GF-D8 (cell line): Measurements from ENCODE around the gene HMGXB3.
"Not testable (repeated sequence)": the region's sequence is repeated elsewhere in the genome, so short reads cannot be mapped to it uniquely, and the experiment has no call there.

ENCODE experiments used
- DNase-seq: peaks from one replicate; lab custom pipeline; 2025; lab: John Stamatoyannopoulos, UW

Gene HMGXB3

DNA sequence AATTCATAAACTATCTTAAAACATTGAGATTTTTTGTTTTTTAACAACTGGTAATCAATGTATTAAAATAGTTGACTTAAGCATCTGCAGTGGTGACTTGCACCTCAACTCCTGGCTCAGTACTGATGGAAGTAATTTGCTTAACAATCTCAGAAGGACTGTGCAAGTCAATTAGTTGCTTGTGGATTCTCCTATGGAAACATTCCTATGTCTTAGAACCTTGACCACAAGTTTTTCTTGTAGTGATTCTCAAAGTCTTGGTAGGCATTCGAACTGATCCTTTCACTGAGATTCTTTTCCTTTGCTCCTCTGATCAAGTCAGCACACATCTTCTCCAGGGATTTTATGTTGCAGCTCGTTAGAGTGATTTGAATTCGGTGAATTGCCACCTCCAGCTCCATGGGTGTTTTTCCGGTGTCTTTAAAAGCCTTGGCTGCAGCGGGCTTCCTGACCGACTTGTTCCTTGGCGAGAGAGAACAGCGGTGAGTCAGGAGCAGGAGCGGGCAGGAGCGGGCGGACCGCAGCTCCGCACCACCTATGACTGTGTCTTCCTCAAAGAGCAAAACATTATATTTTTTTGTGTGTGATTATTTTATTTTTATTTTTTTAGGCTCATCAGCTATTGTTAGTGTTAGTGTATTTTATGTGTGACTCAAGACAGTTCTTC is 21.1 kb downstream of the HMGXB3 start:
- DNase-seq = no peak

GRCh38 chr5:150022158-150022531 is 21.6 kb downstream of the HMGXB3 start:
- no peak for DNase-seq

DNA sequence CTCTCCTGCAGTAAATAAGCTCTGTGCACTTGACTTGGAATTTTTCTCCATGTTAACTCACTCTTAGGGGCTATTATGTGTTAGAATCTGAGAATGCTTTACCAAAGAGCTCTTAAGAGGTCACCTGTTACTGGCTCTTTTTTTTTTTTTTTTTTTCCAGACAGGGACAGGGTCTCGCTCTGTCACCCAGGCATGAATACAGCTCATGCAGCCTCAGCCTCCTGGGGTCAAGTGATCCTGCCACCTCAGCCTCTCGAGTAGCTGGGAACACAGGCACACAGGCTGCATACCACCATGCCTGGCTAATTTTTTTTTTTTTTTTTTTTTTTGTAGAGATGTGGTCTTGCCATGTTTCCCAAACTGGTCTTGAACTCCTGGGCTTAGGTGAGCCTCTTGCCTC is 22.1 kb downstream of the HMGXB3 start:
- DNase-seq = no peak

- DNase-seq = no peak
Measured at GRCh38 chr5:150023136-150023535, 22.6 kb downstream of the HMGXB3 start.

DNA sequence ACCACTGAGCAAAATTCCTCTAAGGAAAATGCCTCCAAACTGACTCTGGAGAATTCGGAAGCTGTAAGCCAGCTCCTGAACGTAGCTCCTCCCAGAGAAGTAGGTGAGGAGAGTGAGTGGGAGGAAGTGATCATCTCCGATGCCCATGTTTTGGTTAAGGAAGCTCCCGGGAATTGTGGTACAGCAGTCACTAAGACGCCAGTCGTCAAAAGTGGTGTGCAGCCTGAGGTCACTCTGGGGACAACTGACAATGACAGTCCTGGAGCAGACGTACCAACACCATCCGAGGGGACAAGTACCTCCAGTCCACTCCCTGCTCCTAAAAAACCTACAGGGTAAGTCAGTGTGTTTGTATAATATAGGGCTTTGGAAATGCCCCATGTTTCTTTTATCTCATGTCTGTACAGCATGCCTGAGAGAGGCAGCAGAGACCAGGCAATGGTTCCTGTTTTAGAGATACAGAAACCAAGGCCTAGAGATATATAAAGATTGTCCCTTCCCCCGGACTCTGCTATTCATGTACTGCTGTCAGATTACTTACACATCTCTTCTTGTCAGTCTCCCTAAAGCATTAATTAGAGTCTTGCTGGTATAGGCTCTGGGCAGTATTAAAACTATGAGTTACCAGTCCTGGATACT is 23.9 kb downstream of the HMGXB3 start:
- no peak for DNase-seq

GRCh38 chr5:150026682-150027172 is 26.2 kb downstream of the HMGXB3 start:
- DNase-seq = no peak

GRCh38 chr5:150028047-150028446 is 27.5 kb downstream of the HMGXB3 start:
- not testable (repeated sequence) for DNase-seq

DNA sequence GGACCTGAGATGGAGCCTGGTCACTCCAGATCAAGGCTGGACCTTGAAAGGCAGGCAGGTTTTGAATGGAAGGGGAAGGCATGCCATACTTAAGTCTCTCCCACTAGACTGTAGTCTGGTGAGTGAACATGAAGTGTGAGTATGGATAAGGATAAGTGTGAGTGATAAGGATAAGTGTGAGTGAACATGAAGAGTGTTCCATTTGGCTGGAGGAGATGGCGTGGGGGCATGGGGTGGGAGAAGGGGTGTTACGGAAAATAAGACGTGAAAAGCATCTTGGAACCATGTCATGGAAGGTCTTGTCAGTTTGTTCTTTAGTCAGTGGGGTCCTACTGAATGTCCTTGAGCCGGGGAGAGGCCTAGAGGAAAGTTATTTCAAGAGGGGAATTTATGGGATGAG is 32.8 kb downstream of the HMGXB3 start:
- no peak for DNase-seq

- no peak for DNase-seq
Measured at GRCh38 chr5:150034662-150035061, 34.1 kb downstream of the HMGXB3 start.

GRCh38 chr5:150035139-150035895 is 34.8 kb downstream of the HMGXB3 start:
- no peak for DNase-seq

DNA sequence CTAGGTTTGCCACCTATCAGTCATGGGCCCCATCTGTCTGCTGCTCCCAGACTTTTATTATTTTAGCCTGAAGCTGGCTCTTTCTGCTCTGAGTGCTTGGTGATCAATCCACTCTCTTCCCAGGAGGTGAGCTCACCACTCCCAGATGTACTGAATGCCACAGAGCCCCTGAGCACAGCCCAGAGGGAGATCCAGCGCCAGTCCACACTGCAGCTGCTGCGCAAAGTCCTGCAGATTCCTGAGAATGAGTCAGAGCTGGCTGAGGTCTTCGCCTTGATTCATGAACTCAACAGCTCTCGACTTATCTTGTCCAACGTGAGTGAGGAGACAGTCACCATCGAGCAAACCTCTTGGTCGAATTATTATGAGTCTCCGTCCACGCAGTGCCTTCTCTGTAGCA is 36.0 kb downstream of the HMGXB3 start:
- no peak for DNase-seq

DNA sequence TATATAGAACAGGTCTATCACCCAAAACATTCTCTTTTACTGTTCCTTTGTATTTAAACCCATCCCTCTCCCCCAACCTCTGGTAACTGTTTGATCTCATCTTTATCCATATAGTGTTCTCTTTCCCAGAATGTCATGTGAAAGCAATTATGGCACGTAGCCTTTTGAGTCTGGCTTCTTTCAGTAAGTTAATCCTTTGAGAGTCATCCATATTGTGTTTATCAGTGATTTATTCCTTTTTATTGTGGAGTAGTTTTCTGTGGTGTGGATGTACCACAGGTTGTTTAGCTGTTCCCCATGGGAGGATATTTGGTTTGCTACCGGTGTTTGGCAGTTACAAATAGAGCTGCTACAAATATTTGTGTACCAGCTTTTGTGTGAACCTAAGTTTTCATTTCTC is 38.0 kb downstream of the HMGXB3 start:
- no peak for DNase-seq

GRCh38 chr5:150042459-150042858 is 41.9 kb downstream of the HMGXB3 start:
- no peak for DNase-seq

GRCh38 chr5:150043657-150044328 is 43.3 kb downstream of the HMGXB3 start:
- peak; percentile 26 for DNase-seq

GRCh38 chr5:150044329-150044681 is 43.8 kb downstream of the HMGXB3 start:
- DNase-seq = no peak

- no peak for DNase-seq
Measured at GRCh38 chr5:150044712-150045111, 44.2 kb downstream of the HMGXB3 start.

- no peak for DNase-seq
Measured at GRCh38 chr5:150045549-150045948, 45.0 kb downstream of the HMGXB3 start.

DNA sequence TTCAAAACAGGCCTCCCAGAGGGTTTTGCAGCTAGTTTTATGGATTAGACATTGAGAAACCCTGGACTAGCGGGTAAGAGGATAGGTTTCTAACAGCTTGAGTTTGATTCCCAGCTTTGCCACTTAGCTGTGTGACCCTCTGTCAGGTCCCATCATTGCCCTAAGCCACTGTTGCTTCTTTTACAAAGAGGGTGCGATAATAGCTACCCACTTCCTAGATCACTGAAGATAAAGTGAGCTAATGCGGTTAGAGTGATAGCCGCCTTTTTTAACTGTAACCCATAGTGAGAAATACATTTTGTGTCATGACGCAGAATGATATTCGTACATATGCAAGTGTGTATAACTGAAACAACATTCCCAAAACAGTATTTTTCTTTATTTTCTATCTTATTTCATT is 45.5 kb downstream of the HMGXB3 start:
- DNase-seq = no peak

- not testable (repeated sequence) for DNase-seq
Measured at GRCh38 chr5:150050172-150050811, 49.8 kb downstream of the HMGXB3 start.

- DNase-seq = no peak
Measured at GRCh38 chr5:150051657-150052195, 51.2 kb downstream of the HMGXB3 start.

- no peak for DNase-seq
Measured at GRCh38 chr5:150052226-150052955, 51.9 kb downstream of the HMGXB3 start.
